PFSK-1 (cell line): ENCODE data around the gene NRXN3.

Experiments used
- FOXP2 ChIP-seq: optimal IDR thresholded peaks from 2 replicates; pipeline ENCODE3; 2011; ENCODE audit warnings: borderline replicate concordance, control low read depth, inconsistent platforms; ENCODE audit not compliant: insufficient read depth; ENCODE audit errors: extremely low read length, extremely low read depth
- POLR2AphosphoS5 ChIP-seq: IDR thresholded peaks from 2 replicates; pipeline ENCODE4 v1.6.1; 2012; ENCODE audit warnings: low read depth, mild to moderate bottlenecking, control low read depth, low read length, moderate library complexity
- REST ChIP-seq, 2 experiments: IDR thresholded peaks; 2 replicates each; pipeline versions ENCODE4 v1.6.1 to v1.8.0; 2011 to 2012; ENCODE audit warnings: low read depth in 2 of 2, low read length in 2 of 2, control low read depth in 1 of 2, inconsistent platforms in 1 of 2, mild to moderate bottlenecking in 1 of 2, moderate library complexity in 1 of 2; ENCODE audit not compliant: insufficient read depth in 1 of 2
- SIN3A ChIP-seq: IDR thresholded peaks from 2 replicates; pipeline ENCODE4 v1.6.1; 2012; ENCODE audit warnings: mild to moderate bottlenecking, low read length, moderate library complexity, borderline replicate concordance; ENCODE audit not compliant: insufficient read depth
- TAF1 ChIP-seq: IDR thresholded peaks from 2 replicates; pipeline ENCODE4 v1.6.1; 2012; ENCODE audit warnings: low read length, control low read depth, borderline replicate concordance; ENCODE audit not compliant: insufficient read depth

Gene NRXN3

DNA sequence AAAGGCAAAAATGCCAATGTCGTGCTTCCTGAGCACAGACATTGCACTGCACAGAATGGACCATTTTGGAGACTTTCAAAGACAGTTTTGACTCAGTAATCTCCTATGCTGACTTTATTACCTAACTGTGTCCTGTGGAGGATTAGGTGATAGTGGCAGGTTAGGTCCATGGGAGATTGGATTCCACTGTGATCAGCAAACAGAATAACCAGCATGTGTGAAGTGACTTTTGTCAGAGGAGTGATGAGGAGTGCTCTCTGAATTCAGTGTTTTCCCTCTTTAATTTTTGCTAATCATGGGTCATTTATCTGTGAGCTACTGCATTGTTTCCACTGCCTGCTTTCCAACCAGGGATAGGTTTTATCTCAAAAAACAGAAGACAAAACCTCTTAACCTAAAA, 1378.7 kb downstream of the NRXN3 start:
- no peak for TF ChIP-seq FOXP2
- no peak for TF ChIP-seq TAF1
- no peak for TF ChIP-seq REST (IDR thresholded peaks at IDR 0.05; ENCODE audit: insufficient read depth in 1 of 2, low read depth in 2 of 2, low read length in 2 of 2)
- no peak for TF ChIP-seq SIN3A
- no peak for TF ChIP-seq POLR2AphosphoS5

DNA sequence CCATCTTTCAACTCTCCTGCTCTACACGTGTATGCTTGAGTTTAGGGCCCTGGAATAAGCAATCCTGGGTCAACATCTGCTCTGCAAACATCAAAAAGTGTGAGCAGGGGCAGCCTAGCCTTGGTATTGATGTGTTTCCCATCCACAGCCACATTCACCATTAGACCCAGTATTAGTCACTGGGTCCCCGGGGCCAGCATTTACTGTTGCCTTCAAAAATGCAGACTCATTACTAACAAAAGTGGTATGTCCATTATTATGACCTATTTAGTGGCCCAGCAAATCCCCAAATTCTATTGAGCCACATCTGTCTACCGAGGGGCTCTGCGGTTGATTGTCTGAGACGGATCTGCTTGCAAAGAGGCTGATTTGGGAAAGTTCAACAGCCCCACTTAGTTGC, 1379.3 kb downstream of the NRXN3 start:
- TF ChIP-seq POLR2AphosphoS5 (no peak), REST (IDR thresholded peaks at IDR 0.05; ENCODE audit: insufficient read depth in 1 of 2, low read depth in 2 of 2, low read length in 2 of 2) (no peak), TAF1 (no peak), SIN3A (no peak), FOXP2 (no peak)

- TF ChIP-seq SIN3A (no peak), TAF1 (no peak), POLR2AphosphoS5 (no peak), REST (IDR thresholded peaks at IDR 0.05; ENCODE audit: insufficient read depth in 1 of 2, low read depth in 2 of 2, low read length in 2 of 2) (no peak)
These were observed 1381.3 kb downstream of the NRXN3 start for GRCh38 chr14:79551523-79551922.

- TF ChIP-seq POLR2AphosphoS5 (no peak), TAF1 (no peak), SIN3A (no peak), REST (IDR thresholded peaks at IDR 0.05; ENCODE audit: insufficient read depth in 1 of 2, low read depth in 2 of 2, low read length in 2 of 2) (no peak), FOXP2 (no peak)
These were observed 1382.6 kb downstream of the NRXN3 start for GRCh38 chr14:79552778-79553177.

DNA sequence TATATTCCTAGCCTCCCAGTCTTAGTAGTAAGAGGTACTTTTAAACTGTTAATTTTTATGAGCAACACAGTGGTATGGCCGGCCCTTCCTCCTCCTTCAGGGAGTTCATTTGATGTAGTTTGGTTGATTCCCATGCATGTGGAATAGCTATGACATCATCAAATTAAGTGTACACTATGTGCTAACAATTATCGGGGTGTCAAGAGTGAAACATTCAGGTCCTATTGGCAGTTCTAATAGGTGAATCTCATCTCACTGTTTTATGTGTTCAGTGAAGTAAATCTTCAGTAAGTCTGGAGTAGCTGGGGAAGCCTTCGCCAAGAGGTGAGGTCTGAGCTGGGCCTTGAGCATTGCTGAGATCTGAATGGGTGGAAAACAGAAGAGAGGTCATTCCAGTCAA, 1384.6 kb downstream of the NRXN3 start:
- TF ChIP-seq REST (IDR thresholded peaks at IDR 0.05; ENCODE audit: insufficient read depth in 1 of 2, low read depth in 2 of 2, low read length in 2 of 2) = no peak
- no peak for TF ChIP-seq POLR2AphosphoS5
- no peak for TF ChIP-seq TAF1
- TF ChIP-seq FOXP2 = no peak
- TF ChIP-seq SIN3A = no peak
